A673 (cell line): ENCODE data around the gene HIGD1C. TPM values are rescaled to one million over a fixed set of nuclear protein-coding genes. Genes with fewer than 3 reads are reported as not detected.

ENCODE experiments used
- BruUV-seq: library from RNA; stranded (reverse); fragments of 400-500 nt; replicated peaks from 2 replicates; lab custom pipeline; 2021; lab: Mats Ljungman, UMichigan
- CTCF ChIA-PET: fragments of 300-600 bp; sonication (Branson Sonifier 250); formaldehyde crosslinking; loops from one replicate; lab custom pipeline; 2022; ENCODE audit warnings: antibody characterized with exemption; lab: Charles Lee
- POLR2A ChIA-PET: fragments of 300-600 bp; sonication (Branson Sonifier 250); formaldehyde crosslinking; loops from one replicate; lab custom pipeline; 2022; ENCODE audit warnings: antibody characterized with exemption; ENCODE audit not compliant: low non-redundant PET; lab: Charles Lee
- DNase-seq: peaks from one replicate; pipeline ENCODE4 v3.0.0-alpha.2; 2015; ENCODE audit warnings: low spot score
- H3K27ac ChIP-seq: fragments of 200-600 bp; sonication (generic); 2 replicates; pipeline ENCODE4 v1.5.1; 2016; ENCODE audit warnings: mixed run types, low read depth, mild to moderate bottlenecking, mixed read lengths, antibody characterized with exemption, low read length; ENCODE audit not compliant: poor library complexity, severe bottlenecking
- H3K27me3 ChIP-seq: fragments of 200-600 bp; sonication (generic); replicated peaks from 2 replicates; pipeline ENCODE4 v1.6.1; 2017; ENCODE audit warnings: mixed run types, low read depth, mild to moderate bottlenecking, mixed read lengths, antibody characterized with exemption, low read length; ENCODE audit not compliant: insufficient read depth, poor library complexity
- H3K36me3 ChIP-seq: fragments of 200-600 bp; sonication (generic); 2 replicates; pipeline ENCODE4 v1.6.1; 2016; ENCODE audit warnings: mixed run types, mild to moderate bottlenecking, mixed read lengths, antibody characterized with exemption, low read length; ENCODE audit not compliant: insufficient read depth, poor library complexity, severe bottlenecking
- H3K4me1 ChIP-seq: fragments of 200-600 bp; sonication (generic); 2 replicates; pipeline ENCODE4 v1.6.1; 2017; ENCODE audit warnings: mixed run types, mild to moderate bottlenecking, mixed read lengths, antibody characterized with exemption, low read length; ENCODE audit not compliant: insufficient read depth, poor library complexity, severe bottlenecking
- H3K4me3 ChIP-seq: fragments of 200-600 bp; sonication (generic); 2 replicates; pipeline ENCODE4 v1.5.1; 2016; ENCODE audit warnings: low read depth, mixed run types, mild to moderate bottlenecking, mixed read lengths, low read length; ENCODE audit not compliant: poor library complexity, severe bottlenecking
- H3K9me3 ChIP-seq: fragments of 200-600 bp; sonication (generic); 2 replicates; pipeline ENCODE4 v1.6.1; 2016; ENCODE audit warnings: mixed run types, low read depth, mild to moderate bottlenecking, mixed read lengths, antibody characterized with exemption, low read length; ENCODE audit not compliant: poor library complexity, severe bottlenecking
- CTCF ChIP-seq: fragments of 300-800, 200-600 bp; sonication (generic); conservative IDR thresholded peaks from 2 replicates; pipeline ENCODE4 v1.5.1; 2017; ENCODE audit warnings: low read depth, mild to moderate bottlenecking, antibody characterized with exemption, low read length, moderate library complexity, mixed read lengths
- EZH2 ChIP-seq: fragments of 200-600 bp; sonication (generic); IDR thresholded peaks from 2 replicates; pipeline ENCODE4 v1.6.1; 2017; ENCODE audit warnings: borderline replicate concordance, low read depth, mild to moderate bottlenecking, mixed read lengths, antibody characterized with exemption, low read length; ENCODE audit not compliant: poor library complexity, severe bottlenecking
- intact Hi-C: fragments of 100-400 bp; cut with micrococcal nuclease; formaldehyde crosslinking; loops from one replicate; pipeline ENCODE4 v1.10.0; 2022; ENCODE audit not compliant: unreplicated experiment
- total RNA-seq: library from RNA; stranded (reverse); gene quantifications from 2 replicates; pipeline ENCODE4 v1.2.3, GENCODE V29; 2021

HIGD1C gene
- total RNA-seq, 1 experiment from 2014 or later = not detected

- ChIA-PET POLR2A (no interaction called here), CTCF (interaction anchor here (0.6 kb wide), 1 partner anchor 214 kb away, joined by 5 read pairs; no protein-coding TSS in a partner anchor)
- TF ChIP-seq EZH2 (no peak), CTCF (no peak)
- no peak overlapping the region for H3K4me3 ChIP-seq
- intact Hi-C loops = no loop called here
- DNase-seq = peak; percentile 31
- H3K4me1 ChIP-seq = peaks cover 2% of the 10 kb centered on the region
- no peaks in the 10 kb centered on the region for H3K27me3 ChIP-seq
- BruUV-seq = no TSS peak
- no peak overlapping the region for H3K27ac ChIP-seq
- H3K9me3 ChIP-seq = peaks cover 44% of the 10 kb centered on the region
- H3K36me3 ChIP-seq = no peaks in the 10 kb centered on the region
Measured at GRCh38 chr12:50914872-50915484, 37.4 kb upstream of the HIGD1C start.

GRCh38 chr12:50916292-50916691 lies 36.1 kb upstream of the HIGD1C start:
- no peak for TF ChIP-seq EZH2
- no peak for TF ChIP-seq CTCF
- POLR2A ChIA-PET = no interaction called here
- intact Hi-C loops = no loop called here
- Histone ChIP-seq H3K4me1 (peaks cover 6% of the 10 kb centered on the region), H3K9me3 (peaks cover 40% of the 10 kb centered on the region), H3K27me3 (no peaks in the 10 kb centered on the region), H3K27ac (no peak overlapping the region), H3K4me3 (no peak overlapping the region), H3K36me3 (no peaks in the 10 kb centered on the region)
- no TSS peak for BruUV-seq
- CTCF ChIA-PET = no interaction called here
- DNase-seq = no peak

DNA sequence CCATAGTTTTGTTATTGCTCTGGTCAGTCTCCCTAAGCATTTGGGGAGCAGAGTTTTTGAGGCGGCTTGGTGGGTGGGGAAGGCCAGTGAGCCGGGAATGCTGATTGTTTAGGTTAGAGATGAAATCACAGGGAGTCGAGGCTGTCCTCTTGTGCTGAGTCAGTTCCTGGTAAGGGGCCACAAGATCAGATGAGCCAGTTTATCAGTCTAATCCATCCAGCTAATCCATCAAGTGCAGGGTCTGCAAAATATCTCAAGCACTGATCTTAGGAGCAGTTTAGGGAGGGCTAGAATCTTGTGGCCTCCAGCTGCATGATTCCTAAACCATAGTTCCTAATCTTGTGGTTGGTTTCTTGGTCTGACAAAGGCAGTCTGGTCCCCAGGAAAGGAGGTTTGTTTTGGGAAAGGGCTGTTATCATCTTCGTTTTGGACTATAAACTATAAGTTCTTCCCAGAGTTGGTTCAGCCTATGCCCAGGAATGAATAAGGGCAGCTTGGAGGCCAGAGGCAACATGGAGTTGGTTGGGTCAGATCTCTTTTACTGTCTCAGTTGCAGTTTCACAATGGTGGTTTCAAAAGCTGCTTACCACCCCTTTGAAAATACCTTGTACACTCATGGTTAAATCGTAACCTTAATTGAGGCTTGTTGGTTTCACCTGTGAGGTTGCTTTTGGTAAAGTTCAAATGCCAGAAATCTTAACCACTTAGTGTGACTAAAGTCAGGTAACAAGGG lies 33.6 kb upstream of the HIGD1C start:
- BruUV-seq = no TSS peak

More for the DNA sequence above, 33.6 kb upstream of the HIGD1C start:
- Histone ChIP-seq H3K4me3 (no peak overlapping the region), H3K4me1 (peaks cover 22% of the 10 kb centered on the region), H3K27ac (no peak overlapping the region), H3K9me3 (peaks cover 20% of the 10 kb centered on the region), H3K36me3 (no peaks in the 10 kb centered on the region), H3K27me3 (no peaks in the 10 kb centered on the region)
- ChIA-PET POLR2A (no interaction called here), CTCF (interaction anchor here (0.6 kb wide), 1 partner anchor 339 kb away, joined by 3 read pairs; no protein-coding TSS in a partner anchor)
- intact Hi-C loops = no loop called here
- TF ChIP-seq EZH2 (no peak), CTCF (no peak)
- no peak for DNase-seq
